H1 (cell line): ENCODE measurements around the gene COG7. TPM values are rescaled to one million over a fixed set of nuclear protein-coding genes. Genes with fewer than 3 reads are reported as not detected.

ENCODE experiments used
- CTCF ChIA-PET: fragments of 300-600 bp; sonication (Branson Sonifier 250); formaldehyde crosslinking; loops from one replicate; lab custom pipeline; 2021; ENCODE audit not compliant: partially characterized antibody; lab: Charles Lee
- POLR2A ChIA-PET: fragments of 300-600 bp; sonication (Branson Sonifier 250); formaldehyde crosslinking; loops from one replicate; lab custom pipeline; 2021; ENCODE audit warnings: inconsistent platforms; ENCODE audit not compliant: partially characterized antibody; lab: Charles Lee
- DNase-seq, 2 experiments: peaks; one replicate each; pipeline versions ENCODE4 v3.0.0 to v3.0.0-alpha.2; 2010 to 2022; ENCODE audit warnings: low spot score in 2 of 2, low read depth in 1 of 2, mixed read lengths in 1 of 2
- FAIRE-seq: peaks from 2 replicates; lab custom pipeline; 2011; peaks lifted over from hg19 to GRCh38; lab: Jason Lieb, UNC
- H2AFZ ChIP-seq: 2 replicates; pipeline ENCODE4 v1.8.1; 2012; ENCODE audit warnings: low read length, inconsistent platforms
- H2AK5ac ChIP-seq: 2 replicates; pipeline ENCODE4 v1.6.1; 2013; ENCODE audit warnings: low read depth, low read length
- H2BK120ac ChIP-seq: replicated peaks from 2 replicates; pipeline ENCODE3; 2013; ENCODE audit warnings: low read depth, low read length, inconsistent platforms
- H2BK12ac ChIP-seq: 2 replicates; pipeline ENCODE4 v1.6.1; 2013; ENCODE audit warnings: low read depth, low read length
- H2BK15ac ChIP-seq: 2 replicates; pipeline ENCODE4 v1.6.1; 2013; ENCODE audit warnings: low read length
- H2BK20ac ChIP-seq: 2 replicates; pipeline ENCODE4 v1.6.1; 2013; ENCODE audit warnings: low read length
- H2BK5ac ChIP-seq: 2 replicates; pipeline ENCODE4 v1.6.1; 2013; ENCODE audit warnings: low read depth, low read length
- H3K14ac ChIP-seq: 2 replicates; pipeline ENCODE4 v1.6.1; 2013; ENCODE audit warnings: inconsistent platforms; ENCODE audit not compliant: insufficient read length
- H3K18ac ChIP-seq: 2 replicates; pipeline ENCODE4 v1.6.1; 2013; ENCODE audit warnings: low read length; ENCODE audit errors: extremely low read depth
- H3K23ac ChIP-seq: 2 replicates; pipeline ENCODE4 v1.6.1; 2013; ENCODE audit warnings: inconsistent platforms; ENCODE audit not compliant: insufficient read length
- H3K23me2 ChIP-seq: 2 replicates; pipeline ENCODE4 v1.6.1; 2013; ENCODE audit warnings: low read depth, low read length
- H3K27ac ChIP-seq: 2 replicates; pipeline ENCODE4 v1.6.1; 2011; ENCODE audit warnings: low read depth, low read length, inconsistent platforms
- H3K27me3 ChIP-seq, 4 experiments: replicated peaks in 1 of 4; 1 replicate in 1 of 4; 2 replicates in 3 of 4; pipeline versions ENCODE4 v1.6.1 to v1.8.1; 2011 to 2013; ENCODE audit warnings: low read length in 3 of 4, mild to moderate bottlenecking in 3 of 4, inconsistent platforms in 2 of 4, mixed read lengths in 2 of 4, moderate library complexity in 1 of 4; ENCODE audit not compliant: control insufficient read depth in 3 of 4, insufficient read depth in 3 of 4; ENCODE audit errors: extremely low read depth in 1 of 4
- H3K36me3 ChIP-seq, 4 experiments: 2 replicates each; pipeline versions ENCODE4 v1.6.1 to v1.8.1; 2011 to 2013; ENCODE audit warnings: mild to moderate bottlenecking in 4 of 4, low read length in 3 of 4, moderate library complexity in 2 of 4, control low read depth in 1 of 4, inconsistent platforms in 1 of 4; ENCODE audit not compliant: insufficient read depth in 4 of 4, control insufficient read depth in 2 of 4
- H3K4ac ChIP-seq: replicated peaks from 2 replicates; pipeline ENCODE3; 2013; ENCODE audit warnings: low read length, low read depth, mixed read lengths, inconsistent platforms; ENCODE audit not compliant: insufficient read length
- H3K4me1 ChIP-seq, 4 experiments: replicated peaks in 1 of 4; 1 replicate in 1 of 4; 2 replicates in 3 of 4; pipeline versions ENCODE4 v1.6.1 to v1.8.1; 2011 to 2013; ENCODE audit warnings: low read length in 3 of 4, inconsistent platforms in 2 of 4, mixed read lengths in 1 of 4; ENCODE audit not compliant: insufficient read depth in 4 of 4, control insufficient read depth in 3 of 4
- H3K4me2 ChIP-seq, 2 experiments: 2 replicates each; pipeline versions ENCODE4 v1.6.1 to v1.8.1; 2011 to 2013; ENCODE audit warnings: low read depth in 2 of 2, low read length in 2 of 2, control low read depth in 1 of 2, inconsistent platforms in 1 of 2, mild to moderate bottlenecking in 1 of 2; ENCODE audit not compliant: insufficient read depth in 1 of 2
- H3K4me3 ChIP-seq, 4 experiments: fragments of 200-600, 300-600 bp in 1 of 4; sonication (generic), shearing (Covaris generic), sonication (Bioruptor Twin) in 1 of 4; 2 replicates each; pipeline versions ENCODE4 v1.5.1 to v1.8.1; 2011 to 2016; ENCODE audit warnings: low read length in 4 of 4, low read depth in 3 of 4, control low read depth in 2 of 4, inconsistent platforms in 2 of 4, mild to moderate bottlenecking in 2 of 4, mixed read lengths in 1 of 4, moderate library complexity in 1 of 4; ENCODE audit not compliant: insufficient read depth in 2 of 4; ENCODE audit errors: extremely low read depth in 1 of 4
- H3K56ac ChIP-seq: replicated peaks from 2 replicates; pipeline ENCODE3; 2013; ENCODE audit warnings: low read depth, mild to moderate bottlenecking, mixed read lengths, low read length, inconsistent platforms; ENCODE audit not compliant: insufficient read length
- H3K79me1 ChIP-seq: 2 replicates; pipeline ENCODE4 v1.6.1; 2013; ENCODE audit warnings: low read depth, low read length, control low read depth
- H3K79me2 ChIP-seq, 2 experiments: 2 replicates each; pipeline versions ENCODE4 v1.6.1 to v1.8.1; 2012 to 2013; ENCODE audit warnings: low read length in 2 of 2, mild to moderate bottlenecking in 2 of 2, inconsistent platforms in 1 of 2; ENCODE audit not compliant: insufficient read depth in 2 of 2, control insufficient read depth in 1 of 2
- H3K9ac ChIP-seq, 4 experiments: replicated peaks in 1 of 4; 1 replicate in 1 of 4; 2 replicates in 3 of 4; pipeline versions ENCODE4 v1.6.1 to v1.8.1; 2011 to 2013; ENCODE audit warnings: low read depth in 3 of 4, low read length in 3 of 4, control low read depth in 2 of 4, mild to moderate bottlenecking in 2 of 4, moderate library complexity in 2 of 4, inconsistent platforms in 1 of 4; ENCODE audit errors: extremely low read depth in 1 of 4
- H3K9me3 ChIP-seq, 2 experiments: 2 replicates each; pipeline versions ENCODE4 v1.6.1 to v1.8.1; 2012 to 2013; ENCODE audit warnings: mild to moderate bottlenecking in 2 of 2, moderate library complexity in 2 of 2, control low read depth in 1 of 2, inconsistent platforms in 1 of 2, low read depth in 1 of 2, low read length in 1 of 2, mixed read lengths in 1 of 2; ENCODE audit not compliant: insufficient read depth in 2 of 2
- H4K20me1 ChIP-seq, 2 experiments: replicated peaks in 1 of 2; 2 replicates each; pipeline versions ENCODE3 to v1.8.1; 2011 to 2013; ENCODE audit warnings: inconsistent platforms in 2 of 2, low read length in 2 of 2, mild to moderate bottlenecking in 1 of 2; ENCODE audit not compliant: insufficient read depth in 2 of 2, control insufficient read depth in 1 of 2
- H4K5ac ChIP-seq: 2 replicates; pipeline ENCODE4 v1.6.1; 2013; ENCODE audit warnings: low read length, low read depth, mixed read lengths, inconsistent platforms; ENCODE audit not compliant: insufficient read length
- H4K8ac ChIP-seq: 2 replicates; pipeline ENCODE4 v1.8.0; 2013; ENCODE audit warnings: mild to moderate bottlenecking, moderate library complexity, low read length, inconsistent platforms; ENCODE audit not compliant: insufficient read depth; ENCODE audit errors: extremely low read depth
- H4K91ac ChIP-seq: replicated peaks from 2 replicates; pipeline ENCODE3; 2013; ENCODE audit warnings: low read length, mixed read lengths, inconsistent platforms; ENCODE audit not compliant: insufficient read length
- BCL11A ChIP-seq, 2 experiments: IDR thresholded peaks; one replicate each; pipeline ENCODE4 v1.6.1; 2011; ENCODE audit warnings: low read depth in 2 of 2, low read length in 2 of 2, mild to moderate bottlenecking in 2 of 2
- BRCA1 ChIP-seq: IDR thresholded peaks from 2 replicates; pipeline ENCODE4 v1.6.1; 2012; ENCODE audit warnings: low read depth, low read length, improper control_type of control experiment
- CEBPB ChIP-seq: IDR thresholded peaks from 2 replicates; pipeline ENCODE4 v1.6.1; 2012; ENCODE audit warnings: low read depth, low read length
- EGR1 ChIP-seq: IDR thresholded peaks from 2 replicates; pipeline ENCODE4 v1.6.1; 2011; ENCODE audit warnings: low read depth, low read length, borderline replicate concordance
- JUN ChIP-seq: IDR thresholded peaks from 2 replicates; pipeline ENCODE4 v1.6.1; 2011; ENCODE audit warnings: low read depth, mild to moderate bottlenecking, improper control_type of control experiment, low read length
- KDM1A ChIP-seq: fragments of 200-600, 300-600 bp; sonication (generic); IDR thresholded peaks from 2 replicates; pipeline ENCODE4 v1.7.1; 2016; ENCODE audit warnings: mild to moderate bottlenecking, low read length, borderline replicate concordance
- NANOG ChIP-seq: IDR thresholded peaks from 2 replicates; pipeline ENCODE4 v1.6.1; 2011; ENCODE audit warnings: low read length, low read depth, mild to moderate bottlenecking, inconsistent platforms; ENCODE audit not compliant: insufficient read depth, poor library complexity, severe bottlenecking
- POLR2A ChIP-seq, 2 experiments: IDR thresholded peaks; 1 replicate in 1 of 2; 2 replicates in 1 of 2; pipeline ENCODE4 v1.6.1; 2011; ENCODE audit warnings: low read depth in 2 of 2, low read length in 2 of 2, mild to moderate bottlenecking in 2 of 2; ENCODE audit errors: control extremely low read depth in 1 of 2
- POLR2AphosphoS5 ChIP-seq: IDR thresholded peaks from 2 replicates; pipeline ENCODE4 v1.6.1; 2011; ENCODE audit warnings: low read depth, low read length
- RFX5 ChIP-seq: IDR thresholded peaks from 2 replicates; pipeline ENCODE4 v1.6.1; 2011; ENCODE audit warnings: low read depth, low read length, improper control_type of control experiment, borderline replicate concordance
- SIN3A ChIP-seq, 2 experiments: IDR thresholded peaks in 1 of 2; conservative IDR thresholded peaks in 1 of 2; 2 replicates each; pipeline ENCODE4 v1.6.1; 2011 to 2012; ENCODE audit warnings: low read length in 2 of 2, improper control_type of control experiment in 1 of 2, low read depth in 1 of 2, mild to moderate bottlenecking in 1 of 2
- USF2 ChIP-seq: IDR thresholded peaks from 2 replicates; pipeline ENCODE4 v1.6.1; 2011; ENCODE audit warnings: low read length, improper control_type of control experiment
- YY1 ChIP-seq: IDR thresholded peaks from 2 replicates; pipeline ENCODE4 v1.6.1; 2011; ENCODE audit warnings: low read depth, mild to moderate bottlenecking, low read length
- WGBS, 2 experiments: shearing (Covaris generic) in 1 of 2; methylation state at CpG; one replicate each; pipeline versions ENCODE4 v1.1.6 to v1.1.7; 2013 to 2015; ENCODE audit warnings: low lambda C conversion rate in 2 of 2, mixed read lengths in 2 of 2, inconsistent platforms in 1 of 2, low coverage in 1 of 2, missing lambda C conversion rate in 1 of 2; ENCODE audit not compliant: insufficient replicate concordance in 2 of 2, insufficient coverage in 1 of 2, insufficient read length in 1 of 2; ENCODE audit errors: extremely low coverage in 1 of 2, missing lambda C conversion rate in 1 of 2; 5-methylcytosine and 5-hydroxymethylcytosine counted together
- polyA plus RNA-seq, 7 experiments: library from polyadenylated mRNA; depleted of rRNA in 3 of 7; stranded (reverse) in 5 of 7; unstranded in 2 of 7; fragments of >200 nt in 5 of 7; fragments of 200-250 nt in 2 of 7; gene quantifications; 1 replicate in 5 of 7; 2 replicates in 1 of 7; 4 replicates in 1 of 7; pipeline versions ENCODE4 v1.2.1 to v1.2.3, GENCODE V29; 2011 to 2013; ENCODE audit warnings: missing spikeins in 2 of 7, mixed read lengths in 2 of 7
- total RNA-seq: library from RNA; stranded (reverse); fragmentation: NEBNext Ultra II Directional; extraction: Animal tissue kit (Norgen Biotek cat#: 25700); gene quantifications from 2 replicates; pipeline ENCODE4 v1.2.1, GENCODE V29; 2021

The COG7 gene
- total and polyA plus RNA-seq, 2 of the 8 experiments (the other 6 are each of a cell fraction or from before 2014, with no cell fraction given), result 17.2 to 40.4 TPM

- FAIRE-seq (no peak), DNase-seq (no peak)
- Histone ChIP-seq H3K36me3 (peaks cover 6 to 30% (median 8%) of the 10 kb centered on the region in 4 experiments; a peak in 5 of 8 replicates), H3K79me2 (no peaks in the 10 kb centered on the region), H3K56ac (no peak overlapping the region), H3K23me2 (no peaks in the 10 kb centered on the region), H3K9ac (no peak overlapping the region), H3K4me3 (no peak overlapping the region), H2AFZ (no peak overlapping the region), H3K27ac (no peak overlapping the region), H3K18ac (no peak overlapping the region), H4K20me1 (no peaks in the 10 kb centered on the region), H4K5ac (no peak overlapping the region), H3K4me2 (no peak overlapping the region), H3K23ac (no peak overlapping the region), H2BK120ac (no peak overlapping the region), H2AK5ac (no peak overlapping the region), H2BK20ac (no peak overlapping the region), H3K27me3 (no peaks in the 10 kb centered on the region), H3K79me1 (no peaks in the 10 kb centered on the region), H3K14ac (no peak overlapping the region), H2BK12ac (no peak overlapping the region), H4K8ac (no peak overlapping the region), H3K9me3 (no peaks in the 10 kb centered on the region), H2BK5ac (no peak overlapping the region), H3K4me1 (peaks cover 4 to 14% (median 9%) of the 10 kb centered on the region in 4 experiments), H3K4ac (no peak overlapping the region), H4K91ac (no peak overlapping the region), H2BK15ac (no peak overlapping the region)
- WGBS, 2 experiments, result 92% methylated on average over 4 of the region's 21 CpGs; no CpG with 5 or more reads in 1 of the 2 experiments
- CTCF ChIA-PET, result interaction anchor here (0.6 to 8.4 kb wide), 5 partner anchors 9 to 82 kb away, joined by 3 to 53 read pairs (median 6); no protein-coding TSS in a partner anchor
- POLR2A ChIA-PET, result interaction anchor here (0.6 to 2.3 kb wide), 3 partner anchors 10 to 102 kb away, joined by 3 to 15 read pairs (median 3); no protein-coding TSS in a partner anchor
- TF ChIP-seq KDM1A (no peak), POLR2A (IDR thresholded peaks at IDR 0.05; ENCODE audit: control extremely low read depth in 1 of 2, low read depth in 2 of 2, low read length in 2 of 2) (no peak), RFX5 (no peak), CEBPB (no peak), BRCA1 (no peak), JUN (no peak), BCL11A (IDR thresholded peaks at IDR 0.05; ENCODE audit: low read depth in 2 of 2, low read length in 2 of 2) (no peak), USF2 (no peak), POLR2AphosphoS5 (no peak), YY1 (no peak), NANOG (no peak), EGR1 (no peak), SIN3A (conservative IDR thresholded peaks at IDR 0.05 in 1 of 2, IDR thresholded peaks at IDR 0.05 in 1 of 2; ENCODE audit: low read depth in 1 of 2, low read length in 2 of 2) (no peak)
Observed at GRCh38 chr16:23408242-23408822, 44.7 kb downstream of the COG7 start.
